Pons (tissue), 1 donor: ENCODE measurements around the gene CACNG1.

ENCODE experiments used
- DNase-seq: peaks from one replicate; pipeline ENCODE4 v3.0.0-alpha.2; 2016; ENCODE audit warnings: low spot score

The CACNG1 gene, protein sequence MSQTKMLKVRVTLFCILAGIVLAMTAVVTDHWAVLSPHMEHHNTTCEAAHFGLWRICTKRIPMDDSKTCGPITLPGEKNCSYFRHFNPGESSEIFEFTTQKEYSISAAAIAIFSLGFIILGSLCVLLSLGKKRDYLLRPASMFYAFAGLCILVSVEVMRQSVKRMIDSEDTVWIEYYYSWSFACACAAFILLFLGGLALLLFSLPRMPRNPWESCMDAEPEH

DNA sequence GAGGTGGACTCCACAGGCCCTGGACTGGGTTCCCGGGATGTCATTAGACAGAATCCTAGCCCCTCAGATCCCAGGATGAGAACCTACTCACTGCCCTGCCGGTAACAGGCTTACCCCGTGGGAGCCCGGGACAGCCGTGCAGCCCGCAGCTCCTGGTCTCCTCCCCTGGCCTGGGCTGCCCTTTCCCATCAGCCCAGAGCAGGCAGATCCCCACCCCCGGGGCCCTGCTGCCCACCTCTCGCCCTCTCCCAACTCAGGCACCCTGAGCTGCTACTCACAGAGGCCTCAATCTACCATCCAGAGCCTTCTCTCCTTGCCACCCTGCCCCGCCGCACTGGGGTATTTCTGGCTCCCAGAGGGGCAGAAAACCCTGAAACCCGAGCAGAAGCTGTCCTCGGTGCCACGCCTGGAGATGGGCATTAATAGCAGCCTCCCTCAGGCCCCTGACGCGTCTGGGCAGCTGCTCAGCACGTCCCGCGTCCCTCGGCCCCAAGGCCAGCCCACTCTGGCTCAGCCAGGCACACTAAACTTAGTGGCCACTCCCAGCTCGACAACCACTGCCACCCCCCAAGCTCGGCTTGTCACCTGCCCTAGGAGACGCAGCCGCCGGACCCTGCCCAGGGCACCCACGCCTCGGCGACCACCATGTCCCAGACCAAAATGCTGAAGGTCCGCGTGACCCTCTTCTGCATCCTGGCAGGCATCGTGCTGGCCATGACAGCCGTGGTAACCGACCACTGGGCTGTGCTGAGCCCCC is at the start of gene CACNG1:
CACNG1 (plus strand) TSS at position 539 of the 757 bp plus-strand sequence; CDS start at position 646, 107 bp downstream.
- DNase-seq: no peak

DNA sequence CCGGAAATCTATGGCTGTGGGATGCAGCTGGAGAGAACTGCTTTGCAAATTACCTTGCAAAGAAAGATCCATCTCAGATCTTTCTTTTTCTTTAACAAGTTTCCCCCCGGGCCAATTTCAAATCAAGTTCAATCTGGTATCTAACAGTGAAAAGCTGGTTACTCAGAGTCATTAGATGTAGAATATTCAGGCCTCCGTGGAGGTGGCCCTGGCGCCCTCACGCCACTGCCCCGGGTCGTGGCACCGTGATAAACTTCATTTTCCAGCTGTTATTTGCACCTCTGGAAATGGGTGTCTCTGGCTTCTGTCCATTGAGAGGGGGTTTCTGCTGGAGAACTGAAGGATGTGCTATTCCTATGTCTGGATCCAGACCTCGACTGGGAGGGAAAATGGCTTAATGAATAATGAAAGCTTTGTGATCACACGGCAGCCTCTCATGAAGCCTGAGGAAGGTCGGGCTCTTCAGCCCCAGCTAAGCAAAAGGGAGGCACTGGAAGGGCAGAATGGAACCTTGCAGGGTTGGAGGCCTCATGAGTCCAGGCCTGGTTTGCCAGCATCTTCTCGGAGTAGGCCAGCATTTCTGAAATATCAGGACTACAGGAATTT is 49.3 kb upstream of the CACNG1 start:
- no peak for DNase-seq

DNA sequence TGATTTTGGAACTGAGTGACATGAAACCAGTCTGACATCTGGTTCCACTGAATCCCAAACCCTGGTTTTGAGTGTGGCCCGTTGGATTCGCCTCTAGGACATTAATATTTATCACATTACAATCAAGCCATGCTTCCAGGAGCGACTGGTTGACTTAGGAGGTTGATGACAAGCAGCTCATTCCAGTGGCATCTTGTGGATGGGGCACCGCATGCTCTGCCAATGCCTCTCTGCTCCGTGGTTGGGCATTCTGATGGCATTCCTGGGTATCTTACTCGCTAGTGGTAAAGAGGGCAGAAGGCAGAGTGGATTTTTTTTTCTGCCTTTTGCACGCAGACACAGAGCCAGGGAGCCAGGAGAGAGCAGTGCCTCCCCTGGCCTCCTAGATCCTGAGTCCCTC is 48.4 kb upstream of the CACNG1 start:
- no peak for DNase-seq

DNA sequence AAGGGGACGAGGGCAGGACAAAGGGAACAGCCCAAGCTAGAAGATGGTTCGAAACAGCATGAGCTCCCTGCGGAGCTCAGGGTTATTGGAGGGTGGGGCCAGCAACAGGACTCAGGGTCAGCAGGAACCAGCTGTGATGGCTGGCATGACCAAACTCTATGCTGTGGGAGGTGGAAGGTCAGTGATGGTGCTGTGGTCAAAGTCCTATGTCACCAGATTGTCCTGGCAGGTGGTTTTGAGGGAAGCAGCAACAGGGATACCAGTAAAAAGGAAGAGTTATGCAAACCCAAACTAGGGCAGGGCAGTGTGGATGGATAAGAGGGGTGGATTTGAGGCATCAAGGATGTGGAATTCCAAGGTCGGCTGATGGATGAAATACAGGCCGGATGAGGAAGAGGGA is 47.4 kb upstream of the CACNG1 start:
- DNase-seq: no peak

DNA sequence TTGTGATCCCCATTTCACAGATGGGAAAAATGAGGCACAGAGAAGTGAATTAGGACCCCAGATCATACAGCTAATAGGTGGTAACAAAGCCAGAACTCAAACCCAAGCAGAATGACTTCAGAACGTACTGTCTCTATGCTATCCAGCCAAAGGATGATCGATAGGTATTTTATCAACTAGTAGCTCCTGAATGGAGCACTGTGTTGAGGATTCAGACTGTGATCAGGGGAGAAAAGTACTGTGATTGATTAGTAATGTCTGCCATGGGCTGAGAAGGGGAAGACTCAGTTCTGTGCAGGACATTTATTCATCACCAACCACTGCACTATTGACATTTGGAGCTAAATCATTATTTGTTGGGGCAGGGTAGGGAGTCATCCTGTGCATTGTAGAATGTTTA is 41.1 kb upstream of the CACNG1 start:
- no peak for DNase-seq

DNA sequence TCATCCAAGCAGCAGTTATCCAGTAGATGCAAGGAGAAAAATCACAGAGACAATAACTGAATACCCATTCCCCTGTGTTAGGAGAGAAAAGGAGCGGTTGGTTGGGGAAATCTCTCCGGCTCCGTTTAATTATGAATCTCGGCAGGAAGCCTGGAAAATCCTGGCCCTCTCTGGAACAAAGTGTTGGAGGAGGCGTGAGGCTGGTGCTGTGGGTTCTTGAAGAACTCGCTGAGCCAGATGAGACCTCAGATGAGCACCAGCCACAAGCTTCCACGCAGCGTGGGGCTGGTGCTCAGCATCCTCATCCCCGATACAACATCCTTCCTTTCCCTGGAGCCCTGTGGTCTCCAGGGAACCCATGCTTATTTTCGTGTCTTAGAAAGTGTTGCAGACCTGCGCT is 40.2 kb upstream of the CACNG1 start:
- no peak for DNase-seq

DNA sequence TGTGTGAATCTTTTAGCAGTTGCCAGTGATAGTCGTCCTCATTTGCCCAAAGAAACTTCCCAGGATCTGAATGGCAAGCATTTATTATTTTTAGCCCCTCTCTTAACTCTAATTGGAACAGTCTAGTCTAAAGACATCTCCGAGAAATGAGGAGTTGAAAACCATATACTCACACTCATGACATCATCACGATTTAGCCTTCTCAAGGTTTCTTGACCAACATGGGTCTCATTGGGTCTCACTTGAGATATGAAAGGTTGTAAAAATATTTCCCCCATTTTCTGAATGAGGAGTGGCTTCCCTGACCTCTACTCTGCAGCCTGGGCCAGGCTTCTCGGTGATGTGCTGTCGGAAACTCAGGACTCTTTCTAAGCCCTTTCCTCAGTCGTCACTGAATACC is 37.1 kb upstream of the CACNG1 start:
- DNase-seq: no peak

DNA sequence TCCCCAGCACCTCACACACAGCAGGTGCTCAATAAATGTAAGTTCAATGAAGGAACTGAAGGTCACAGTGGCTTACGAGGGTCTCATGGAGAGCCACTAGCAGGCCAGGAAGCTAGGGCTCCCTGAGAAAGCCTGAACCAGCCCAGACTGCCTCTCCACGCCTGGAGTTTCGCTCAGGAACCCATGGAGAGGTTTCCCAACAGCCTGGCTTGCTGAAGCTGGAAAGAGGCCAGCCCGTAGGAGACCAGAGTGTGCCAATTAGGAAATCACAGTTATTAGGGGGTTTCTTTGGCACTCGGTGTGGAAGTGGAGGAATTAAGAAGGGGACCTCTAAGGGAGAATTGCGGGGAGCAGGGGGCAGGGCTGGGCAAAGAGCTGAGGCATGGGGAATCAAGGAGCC is 36.3 kb upstream of the CACNG1 start:
- no peak for DNase-seq

DNA sequence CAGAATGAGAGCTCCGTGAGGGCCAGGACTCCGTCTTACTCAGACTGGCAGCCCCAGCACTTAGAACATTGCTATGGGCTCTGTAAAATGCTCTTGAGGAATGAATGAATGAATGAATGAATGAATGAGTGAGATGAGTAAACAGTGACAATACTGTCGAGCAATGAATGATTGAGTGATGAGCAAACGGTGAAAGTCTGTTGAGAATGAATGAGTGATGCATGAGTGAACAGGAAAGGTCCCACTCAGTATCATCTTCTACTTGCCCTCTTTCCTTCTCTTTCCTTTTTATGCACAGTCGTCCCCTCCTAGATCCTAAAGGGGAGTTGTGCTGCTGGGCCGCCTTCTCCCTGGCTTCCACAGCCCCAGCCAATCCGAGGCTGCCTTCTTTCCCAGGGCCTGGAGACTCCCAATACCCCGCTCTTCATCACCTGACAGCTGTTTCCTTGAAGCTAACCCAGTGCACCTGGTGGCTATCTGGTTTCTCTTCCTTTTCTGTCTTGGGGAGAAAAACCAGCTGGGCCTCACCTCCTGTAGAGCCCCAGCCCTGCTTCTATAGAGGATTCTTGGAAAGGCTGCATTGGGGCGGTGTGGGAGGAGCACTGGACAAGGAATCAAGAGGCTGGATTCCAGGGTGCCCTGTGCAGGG is 32.7 kb upstream of the CACNG1 start:
- no peak for DNase-seq

DNA sequence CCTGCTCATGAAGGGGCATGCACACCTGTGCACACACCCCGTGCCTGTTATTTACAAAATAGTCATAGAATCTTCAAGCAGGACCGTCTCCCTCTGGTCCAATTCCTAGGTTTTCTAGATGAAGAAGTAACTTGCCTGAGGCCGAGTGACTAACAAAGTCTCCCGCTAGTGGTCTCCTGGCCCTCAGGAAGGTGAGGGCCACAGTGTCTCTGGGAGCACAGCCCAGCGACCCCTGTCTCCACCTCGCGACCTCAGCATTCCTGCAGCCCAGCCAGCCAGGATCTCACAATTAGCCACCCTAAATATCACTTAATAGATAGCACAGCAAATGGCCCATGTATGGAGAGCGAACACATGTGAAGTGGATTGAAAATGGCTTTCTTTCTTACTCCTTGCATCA is 30.5 kb upstream of the CACNG1 start:
- DNase-seq: no peak

DNA sequence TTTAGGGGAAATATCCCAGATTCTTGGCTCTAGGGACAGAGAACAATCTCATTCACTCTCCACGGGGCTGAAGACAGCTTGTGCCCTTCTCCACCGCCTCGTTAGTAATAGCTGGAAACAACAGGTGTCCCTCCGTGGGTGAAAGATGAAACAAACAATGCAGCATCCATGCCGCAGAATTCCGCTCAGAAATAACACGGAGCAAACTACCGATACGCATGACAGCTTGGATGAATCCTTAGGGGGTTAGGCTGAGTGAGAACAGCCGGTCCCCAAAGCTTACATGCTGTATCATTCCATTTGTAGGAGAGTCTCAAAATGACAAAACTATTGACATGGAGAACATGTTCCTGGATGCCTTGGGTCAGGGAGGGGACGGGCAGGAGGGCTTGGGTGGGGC is 29.4 kb upstream of the CACNG1 start:
- DNase-seq: no peak

DNA sequence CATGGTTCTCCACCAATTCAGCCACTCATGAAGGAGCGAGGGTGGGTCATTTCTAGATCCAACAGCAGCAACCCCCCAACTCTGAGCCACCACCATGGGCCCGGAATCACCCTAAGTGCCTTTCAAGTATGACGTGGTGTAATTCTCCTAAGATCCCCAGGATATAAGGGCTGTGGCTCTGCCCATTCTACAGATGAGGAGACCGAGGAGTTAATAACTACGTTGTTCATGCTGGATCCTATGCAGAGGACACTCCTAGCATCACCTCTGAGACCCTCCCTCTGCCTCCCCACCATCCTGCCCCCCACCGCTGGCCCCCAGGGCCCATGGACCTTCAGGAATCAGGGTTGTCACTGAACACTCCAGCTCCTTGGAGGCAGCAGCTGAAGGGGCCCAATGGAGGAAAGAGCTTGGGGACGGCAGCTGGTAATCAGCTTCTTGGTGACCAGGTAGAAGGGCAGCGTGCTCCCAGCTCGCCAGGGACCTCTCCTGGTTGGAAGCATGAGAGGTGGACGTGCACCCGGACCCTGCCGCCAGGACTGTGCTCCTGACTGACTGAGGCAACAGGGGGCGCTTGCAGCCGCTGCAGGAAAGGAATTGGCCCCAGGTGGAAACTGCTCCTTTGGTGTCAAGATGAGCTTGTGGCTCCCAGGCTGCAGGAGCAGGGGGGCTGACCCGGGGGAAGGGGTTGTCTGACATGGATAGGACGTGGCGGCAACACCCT is 28.2 kb upstream of the CACNG1 start:
- no peak for DNase-seq

DNA sequence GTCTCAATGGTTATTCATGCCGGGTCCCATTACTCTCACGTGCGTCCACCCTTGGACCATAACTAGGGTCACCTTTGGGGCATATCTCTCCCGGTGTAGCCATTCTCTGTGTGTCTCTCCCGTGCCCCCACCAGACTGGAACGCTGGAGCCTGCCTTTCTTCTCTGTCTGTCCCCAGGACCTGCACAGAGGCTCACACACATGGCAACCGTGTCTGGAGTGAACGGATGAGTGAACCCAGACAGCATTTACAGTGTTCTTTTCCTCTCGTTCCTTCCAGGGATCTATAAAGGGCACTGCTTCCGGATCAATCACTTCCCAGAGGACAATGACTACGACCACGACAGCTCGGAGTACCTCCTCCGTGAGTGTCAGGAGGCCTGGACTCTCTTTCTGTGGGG is 26.4 kb upstream of the CACNG1 start:
- DNase-seq: no peak

DNA sequence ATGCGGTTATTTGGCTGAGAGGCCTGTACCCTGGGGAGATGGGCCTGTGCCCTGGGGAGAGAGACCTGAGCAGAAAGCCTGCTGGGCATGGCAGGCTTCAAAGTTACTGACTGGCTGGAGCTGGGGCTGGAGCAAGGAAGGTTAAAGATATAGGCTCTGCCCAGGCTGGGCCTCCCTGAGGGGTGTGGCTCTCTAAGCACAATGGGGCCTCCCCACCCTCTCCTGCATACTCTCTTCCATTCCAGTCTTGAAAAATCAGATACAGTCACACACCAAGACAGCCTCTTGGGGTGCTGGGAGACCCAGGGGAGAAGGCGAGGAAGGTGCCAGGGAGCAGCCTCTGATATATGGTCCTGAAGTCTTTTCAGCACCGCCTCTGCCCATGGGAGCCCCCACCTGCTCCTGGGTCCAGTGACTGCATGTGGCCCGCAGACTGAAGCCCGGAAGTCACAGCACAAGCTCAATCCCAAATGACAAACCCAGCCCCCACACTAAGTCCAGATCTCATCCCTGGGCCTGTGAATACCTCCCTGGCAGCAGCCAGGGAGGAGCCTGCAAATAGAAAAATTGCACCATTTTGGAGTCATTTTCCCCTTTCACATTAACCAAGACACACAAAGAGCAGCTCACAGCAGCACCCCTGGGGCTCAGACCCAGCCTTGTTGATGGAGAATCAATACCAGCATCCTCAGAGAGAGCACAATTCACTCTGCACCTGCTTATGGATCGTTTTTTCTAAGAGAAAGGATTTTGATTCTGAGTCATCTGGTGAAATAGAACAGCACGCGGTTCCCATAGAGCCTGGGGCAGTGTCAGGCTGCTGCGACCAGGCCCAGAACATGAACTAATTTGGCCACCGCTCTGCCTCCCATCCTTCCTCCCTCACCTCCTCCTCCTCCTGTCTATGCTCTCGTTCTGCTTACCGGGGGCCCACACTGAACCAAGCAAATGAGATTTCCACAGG is 25.6 kb upstream of the CACNG1 start:
- no peak for DNase-seq

DNA sequence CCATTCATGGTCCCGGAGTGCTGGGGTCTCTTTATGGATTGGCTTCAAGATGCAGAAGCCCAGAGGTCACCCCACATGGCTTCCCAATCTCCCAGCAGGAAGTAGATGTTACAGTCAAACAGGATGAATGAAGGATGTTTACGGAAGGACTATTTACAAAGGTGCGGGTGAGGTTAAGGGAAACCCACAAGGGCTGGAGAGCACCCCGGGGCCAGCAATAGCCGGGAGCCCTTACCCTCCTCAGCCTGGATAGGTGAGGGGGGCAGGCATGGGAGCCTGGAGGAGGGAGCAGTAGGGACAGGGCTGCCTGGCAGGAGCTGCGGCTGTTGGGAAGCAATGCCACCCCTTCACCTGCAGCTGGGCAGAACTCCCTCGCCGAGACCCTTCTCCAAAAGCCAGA is 24.5 kb upstream of the CACNG1 start:
- DNase-seq: no peak

DNA sequence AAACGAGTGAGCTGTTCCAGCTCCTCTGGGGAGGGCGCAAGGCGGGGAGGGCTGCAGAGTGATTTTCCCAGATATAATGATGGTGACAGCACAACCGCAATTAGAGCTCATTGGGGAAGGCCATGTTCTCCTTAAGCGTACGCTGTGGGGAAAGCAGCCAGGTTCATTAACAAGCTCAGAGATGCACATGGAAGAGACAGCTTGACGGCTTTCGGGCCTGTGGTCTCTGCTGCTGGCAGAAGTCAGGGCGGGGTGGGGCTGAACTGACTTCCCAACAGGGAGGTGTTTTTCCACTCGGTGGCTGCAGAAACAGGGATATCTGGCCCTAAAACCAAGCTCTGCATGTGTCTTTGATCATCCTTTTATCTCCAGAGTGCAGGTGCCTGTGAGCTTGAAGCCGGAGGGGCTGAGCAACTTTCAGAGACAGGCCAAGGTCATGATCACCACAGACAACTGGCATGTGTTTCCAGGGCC is 24.0 kb upstream of the CACNG1 start:
- DNase-seq: no peak

DNA sequence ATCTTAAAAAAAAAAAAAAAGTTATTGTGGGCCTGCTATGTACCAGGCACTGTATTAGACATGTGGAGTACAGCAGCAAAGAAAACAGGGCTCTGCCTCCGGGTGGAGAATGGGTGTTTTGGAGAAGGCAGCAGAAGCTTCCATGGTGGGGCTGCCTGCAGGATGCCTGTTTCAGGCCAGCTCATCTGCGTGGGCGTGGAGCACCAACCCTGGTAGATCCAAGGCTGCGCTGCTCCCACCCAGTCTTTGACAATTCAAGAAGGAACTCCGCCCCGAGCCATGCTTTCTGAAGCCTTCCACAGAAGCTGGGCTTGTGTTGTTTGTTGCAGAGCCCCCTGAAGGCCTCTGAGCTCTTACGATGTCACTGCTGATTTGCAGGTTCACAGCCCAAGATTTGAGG is 23.2 kb upstream of the CACNG1 start:
- no peak for DNase-seq

DNA sequence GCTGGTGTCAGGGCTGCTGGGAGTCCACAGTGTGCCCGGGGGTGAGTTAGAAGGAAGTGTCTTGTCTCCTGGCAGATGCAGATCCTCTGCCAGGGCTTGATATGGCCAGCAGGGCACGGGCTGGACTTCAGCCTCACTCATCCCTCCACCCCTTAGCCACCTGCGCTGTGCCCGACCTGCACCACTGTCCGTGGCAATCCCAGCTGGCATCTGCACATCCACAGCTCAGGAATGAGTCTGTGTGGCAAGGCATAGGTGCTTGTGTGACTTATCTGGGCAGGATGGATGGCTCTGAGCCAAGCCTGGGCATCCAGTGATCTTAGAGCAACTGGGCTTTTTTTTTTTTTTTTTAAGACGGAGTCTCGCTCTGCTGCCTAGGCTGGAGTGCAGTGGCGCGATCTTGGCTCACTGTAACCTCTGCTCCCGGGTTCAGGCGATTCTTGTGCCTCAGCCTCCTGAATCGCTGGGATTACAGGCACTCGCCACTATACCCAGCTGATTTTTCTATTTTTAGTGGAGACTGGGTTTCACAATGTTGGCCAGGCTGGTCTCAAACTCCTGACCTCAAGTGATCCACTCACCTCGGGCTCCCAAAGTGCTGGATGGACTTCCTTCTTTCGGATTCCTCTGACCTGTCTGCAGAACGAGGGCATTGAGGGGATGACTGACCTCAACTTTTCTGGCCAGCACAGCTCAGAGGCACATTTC is 22.5 kb upstream of the CACNG1 start:
- no peak for DNase-seq

DNA sequence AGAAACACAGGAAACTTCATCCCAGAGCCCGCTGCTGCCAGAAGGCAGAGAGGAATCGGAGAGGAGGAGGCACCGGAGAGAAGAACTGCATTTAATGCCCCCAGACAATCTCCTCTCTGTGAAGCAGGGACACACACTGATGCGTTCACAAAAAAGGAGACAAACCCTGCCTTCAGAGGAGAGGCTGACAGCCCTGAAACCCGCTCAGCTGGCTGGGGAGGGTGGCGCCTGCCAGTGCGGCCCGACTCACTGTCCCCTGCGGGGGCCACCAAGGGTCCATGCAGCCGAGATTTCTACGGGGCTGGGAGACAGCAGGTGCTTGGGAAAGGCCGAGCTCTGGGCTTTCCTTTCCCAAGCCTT is 21.9 kb upstream of the CACNG1 start:
- peak; percentile 57 for DNase-seq

DNA sequence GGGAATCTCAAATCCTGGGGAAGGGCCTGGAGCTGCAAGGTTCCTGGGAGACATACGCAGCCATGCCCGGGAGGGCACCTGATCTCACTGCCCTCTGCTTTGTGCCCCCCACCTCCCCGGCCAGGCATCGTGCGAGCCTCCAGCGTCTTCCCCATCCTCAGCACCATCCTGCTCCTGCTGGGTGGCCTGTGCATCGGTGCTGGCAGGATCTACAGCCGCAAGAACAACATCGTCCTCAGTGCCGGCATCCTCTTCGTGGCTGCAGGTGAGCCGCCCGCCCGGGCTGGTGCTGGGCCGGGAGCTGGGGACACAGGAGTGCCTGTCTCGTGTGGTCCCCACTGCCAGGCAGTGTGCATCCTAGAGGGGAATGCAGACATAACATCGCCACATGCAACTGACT is 19.6 kb upstream of the CACNG1 start:
- DNase-seq: no peak
